Endodermal cell (in vitro differentiated cells): ENCODE measurements around the gene ST6GALNAC2. TPM values are rescaled to one million over a fixed set of nuclear protein-coding genes. Genes with fewer than 3 reads are reported as not detected.
A peak's percentile ranks its signal among the peaks of the same experiment; 100 is the strongest.

Experiments used
- DNase-seq: peaks from one replicate; pipeline ENCODE4 v3.0.0-alpha.2; 2017
- H3K27ac ChIP-seq: 2 replicates; pipeline ENCODE4 v1.5.1; 2013; ENCODE audit warnings: mild to moderate bottlenecking, low read depth, low read length, moderate library complexity
- H3K27me3 ChIP-seq: 2 replicates; pipeline ENCODE4 v1.6.1; 2013; ENCODE audit warnings: mild to moderate bottlenecking, low read length, moderate library complexity; ENCODE audit not compliant: insufficient read depth, control insufficient read depth, poor library complexity, severe bottlenecking
- H3K36me3 ChIP-seq: 2 replicates; pipeline ENCODE4 v1.7.0; 2013; ENCODE audit warnings: mild to moderate bottlenecking, low read length, moderate library complexity; ENCODE audit not compliant: control insufficient read depth, insufficient read depth
- H3K4me1 ChIP-seq: one replicate; pipeline ENCODE4 v1.7.0; 2013; ENCODE audit warnings: low read length; ENCODE audit not compliant: control insufficient read depth, insufficient read depth
- H3K4me3 ChIP-seq: 2 replicates; pipeline ENCODE4 v1.5.1; 2013; ENCODE audit warnings: mild to moderate bottlenecking, low read length, moderate library complexity
- H3K9ac ChIP-seq: 2 replicates; pipeline ENCODE4 v1.6.1; 2013; ENCODE audit warnings: mild to moderate bottlenecking, low read length, moderate library complexity; ENCODE audit not compliant: poor library complexity, severe bottlenecking; ENCODE audit errors: extremely low read depth
- H3K9me3 ChIP-seq: 2 replicates; pipeline ENCODE4 v1.6.1; 2013; ENCODE audit warnings: mild to moderate bottlenecking, low read length, moderate library complexity; ENCODE audit not compliant: control insufficient read depth
- H3K27ac Mint-ChIP-seq: 2 replicates; pipeline ENCODE4 v1.8.0; 2020; ENCODE audit warnings: mixed read lengths
- H3K27me3 Mint-ChIP-seq: 2 replicates; pipeline ENCODE4 v1.8.0; 2021; ENCODE audit warnings: mild to moderate bottlenecking, mixed read lengths; ENCODE audit not compliant: insufficient read depth
- H3K36me3 Mint-ChIP-seq: 2 replicates; pipeline ENCODE4 v1.8.0; 2020; ENCODE audit warnings: low read depth, mixed read lengths
- H3K4me1 Mint-ChIP-seq: 2 replicates; pipeline ENCODE4 v1.8.0; 2020; ENCODE audit warnings: mixed read lengths
- H3K4me3 Mint-ChIP-seq: 2 replicates; pipeline ENCODE4 v1.8.0; 2020; ENCODE audit warnings: mild to moderate bottlenecking, moderate library complexity, mixed read lengths
- H3K9me3 Mint-ChIP-seq: 2 replicates; pipeline ENCODE4 v1.8.0; 2020; ENCODE audit warnings: mild to moderate bottlenecking, mixed read lengths
- CTCF ChIP-seq: fragments of 200-600 bp; sonication (generic); conservative IDR thresholded peaks from 2 replicates; pipeline ENCODE4 v1.5.0; 2021; ENCODE audit warnings: antibody characterized with exemption, mild to moderate bottlenecking
- WGBS, 2 experiments: methylation state at CpG; one replicate each; pipeline versions ENCODE4 v1.1.5 to v1.1.7; 2013; ENCODE audit warnings: missing lambda C conversion rate in 2 of 2, mixed read lengths in 1 of 2; ENCODE audit not compliant: insufficient coverage in 1 of 2, insufficient read length in 1 of 2; 5-methylcytosine and 5-hydroxymethylcytosine counted together
- total RNA-seq, 2 donors: library from RNA; stranded (reverse); fragmentation: NEBNext Ultra II Directional in 1 of 2; extraction: Animal tissue kit (Norgen Biotek cat#: 25700) in 1 of 2; gene quantifications; 2 replicates in 1 of 2; 3 replicates in 1 of 2; pipeline ENCODE4 v1.2.1, GENCODE V29; 2021

ST6GALNAC2 gene
- total RNA-seq, 2 donors from 2014 or later = 15.1 to 26.9 TPM

- peaks cover 7% of the 10 kb centered on the region for H3K9me3 ChIP-seq
- H3K4me3 Mint-ChIP-seq = no peak overlapping the region
- H3K9ac ChIP-seq = no peak overlapping the region
- no peak for TF ChIP-seq CTCF
- peaks cover 13% of the 10 kb centered on the region for H3K4me1 Mint-ChIP-seq
- H3K4me3 ChIP-seq = no peak overlapping the region
- peaks cover 3% of the 10 kb centered on the region for H3K4me1 ChIP-seq
- H3K27ac Mint-ChIP-seq = no peak overlapping the region
- DNase-seq = peak; percentile 53
- 84% methylated on average over 3 of the region's 3 CpGs; no CpG with 5 or more reads in 1 of the 2 experiments for WGBS, 2 experiments
- peaks cover 48% of the 10 kb centered on the region for H3K27me3 Mint-ChIP-seq
- no peaks in the 10 kb centered on the region for H3K36me3 ChIP-seq
- no peak overlapping the region for H3K27ac ChIP-seq
- peaks cover 4% of the 10 kb centered on the region for H3K36me3 Mint-ChIP-seq
- no peaks in the 10 kb centered on the region for H3K9me3 Mint-ChIP-seq
- H3K27me3 ChIP-seq = peaks cover 38% of the 10 kb centered on the region
Observed at GRCh38 chr17:76582660-76583059, 3.0 kb downstream of the ST6GALNAC2 start.

- Histone ChIP-seq H3K4me1 (no peaks in the 10 kb centered on the region), H3K9ac (no peak overlapping the region), H3K27me3 (peaks cover 30% of the 10 kb centered on the region), H3K9me3 (peaks cover 7% of the 10 kb centered on the region), H3K36me3 (no peaks in the 10 kb centered on the region), H3K4me3 (no peak overlapping the region), H3K27ac (no peak overlapping the region)
- Mint-ChIP-seq H3K4me3 (no peak overlapping the region), H3K9me3 (no peaks in the 10 kb centered on the region), H3K4me1 (peaks cover 13% of the 10 kb centered on the region), H3K27me3 (peaks cover 36% of the 10 kb centered on the region), H3K27ac (no peak overlapping the region), H3K36me3 (peaks cover 4% of the 10 kb centered on the region)
- 90 to 94% methylated on average over 2 to 5 of the region's 5 CpGs for WGBS, 2 experiments
- TF ChIP-seq CTCF = no peak
- no peak for DNase-seq
Observed at GRCh38 chr17:76581515-76581914, 4.1 kb downstream of the ST6GALNAC2 start.

- H3K4me1 ChIP-seq = no peaks in the 10 kb centered on the region
- Mint-ChIP-seq H3K27ac (no peak overlapping the region), H3K9me3 (no peaks in the 10 kb centered on the region), H3K4me3 (no peak overlapping the region), H3K36me3 (peaks cover 4% of the 10 kb centered on the region), H3K4me1 (peaks cover 11% of the 10 kb centered on the region), H3K27me3 (peaks cover 21% of the 10 kb centered on the region)
- WGBS, 2 experiments = 96 to 100% methylated on average over 1 to 2 of the region's 2 CpGs
- no peak for DNase-seq
- H3K27me3 ChIP-seq = peaks cover 10% of the 10 kb centered on the region
- H3K4me3 ChIP-seq = no peak overlapping the region
- no peak overlapping the region for H3K9ac ChIP-seq
- TF ChIP-seq CTCF = no peak
- H3K9me3 ChIP-seq = peaks cover 7% of the 10 kb centered on the region
- no peaks in the 10 kb centered on the region for H3K36me3 ChIP-seq
- H3K27ac ChIP-seq = no peak overlapping the region
Observed at GRCh38 chr17:76579281-76579680, 6.4 kb downstream of the ST6GALNAC2 start.
